Measurements from ENCODE around the gene ABR. TPM values are rescaled to one million over a fixed set of nuclear protein-coding genes. Genes with fewer than 3 reads are reported as not detected.

ABR gene
- total and polyA plus RNA-seq, 7 donors = 30.4 to 146 (median 79.3) TPM

- WGBS, 2 donors = 50 to 56% methylated on average over 23 of the region's 23 CpGs
- peaks cover 0 to 74% (median 65%) of the 10 kb centered on the region in 4 donors for H3K4me1 ChIP-seq
- H3K4me3 ChIP-seq = no peak overlapping the region
- H3K27ac ChIP-seq = peak overlapping the region; percentile 80 to 93 (median 88)
- no peaks in the 10 kb centered on the region for H3K9me3 ChIP-seq
- TF ChIP-seq CTCF (IDR thresholded peaks at IDR 0.05) (no peak), POLR2AphosphoS5 (IDR thresholded peaks at IDR 0.05) (peak in 3 of 4 donors; percentile 22 to 54 (median 32)), POLR2A (IDR thresholded peaks at IDR 0.05) (no peak), EP300 (IDR thresholded peaks at IDR 0.05) (peak in 1 of 4 donors; percentile 43)
- DNase-seq = no peak
- no peaks in the 10 kb centered on the region for H3K36me3 ChIP-seq
- no peaks in the 10 kb centered on the region for H3K27me3 ChIP-seq
- intact Hi-C loops (cut with DNase I) = loop anchor here (5.0 kb wide), 2 partner anchors 67 to 107 kb away; no protein-coding TSS in a partner anchor
Measured at GRCh38 chr17:954431-955164, 225.2 kb downstream of the ABR start.

GRCh38 chr17:953767-954166, 226.0 kb downstream of the ABR start:
- peaks cover 0 to 70% (median 61%) of the 10 kb centered on the region in 4 donors for H3K4me1 ChIP-seq
- 88 to 92% methylated on average over 16 of the region's 16 CpGs for WGBS, 2 donors

More at GRCh38 chr17:953767-954166, 226.0 kb downstream of the ABR start:
- Histone ChIP-seq H3K9me3 (no peaks in the 10 kb centered on the region), H3K4me3 (no peak overlapping the region), H3K27me3 (no peaks in the 10 kb centered on the region), H3K27ac (peak overlapping the region; percentile 80 to 93 (median 88)), H3K36me3 (no peaks in the 10 kb centered on the region)
- TF ChIP-seq EP300 (IDR thresholded peaks at IDR 0.05) (no peak), POLR2AphosphoS5 (IDR thresholded peaks at IDR 0.05) (no peak), CTCF (IDR thresholded peaks at IDR 0.05) (no peak), POLR2A (IDR thresholded peaks at IDR 0.05) (no peak)
- no peak for DNase-seq
- intact Hi-C loops (cut with DNase I) = loop anchor here (5.0 kb wide), 1 partner anchor 66 kb away; no protein-coding TSS in a partner anchor

Small RNA genes lying within 50 kb of the gene (small RNA-seq; reads per million reads assigned to genes)
- gene AC016292.2 (0 reads per million in 3 donors), gene MIR3183 (0 reads per million in 3 donors), gene RF00017 (0 reads per million in 3 donors)

Other genes with a start within 250 kb of the ABR start
- 10 to 100 TPM; 50.4 to 75.9 (median 67.1) TPM for gene NXN, start 200.2 kb downstream of the ABR start, total RNA-seq
- 10 to 100 TPM in 1 of 3 donors, 1 to 10 TPM in 2; 1.4 to 11.5 (median 8.4) TPM for gene NXN, start 200.2 kb downstream of the ABR start, polyA plus RNA-seq
- 10 to 100 TPM in 3 of 4 donors, 1 to 10 TPM in 1; 8.0 to 13.6 (median 11.0) TPM for gene TIMM22, start 182.9 kb downstream of the ABR start, total RNA-seq
- gene TIMM22, start 182.9 kb downstream of the ABR start, polyA plus RNA-seq = 1 to 10 TPM; 6.0 to 9.2 (median 8.1) TPM
- gene BHLHA9, start 90.5 kb upstream of the ABR start, total RNA-seq = not detected
- gene BHLHA9, start 90.5 kb upstream of the ABR start, polyA plus RNA-seq = not detected
- gene TRARG1, start 99.7 kb upstream of the ABR start, total RNA-seq = 1 to 10 TPM in 1 of 4 donors, under 1 TPM in 1, not detected in 2; 0.16 to 4.6 TPM
- gene TRARG1, start 99.7 kb upstream of the ABR start, polyA plus RNA-seq = 1 to 10 TPM in 1 of 3 donors, under 1 TPM in 2; 0.23 to 4.5 (median 0.60) TPM
- gene YWHAE, start 220.2 kb upstream of the ABR start, total RNA-seq = 100 to 1,000 TPM; 353 to 507 (median 431) TPM
- gene YWHAE, start 220.2 kb upstream of the ABR start, polyA plus RNA-seq = 100 to 1,000 TPM; 312 to 440 (median 350) TPM